Cardiac fibroblast (primary cell): Measurements from ENCODE around the gene CACNA2D4.

Experiments used
- DNase-seq, 2 donors: peaks; one replicate each; pipeline versions ENCODE4 v3.0.0 to v3.0.0-alpha.2; 2010; ENCODE audit warnings: low read depth in 2 of 2
- H3K4me3 ChIP-seq, 2 donors: replicated peaks in 1 of 2; 1 replicate in 1 of 2; 2 replicates in 1 of 2; pipeline ENCODE4 v1.5.1; 2011; ENCODE audit warnings: low read depth in 2 of 2, low read length in 2 of 2, mild to moderate bottlenecking in 2 of 2, moderate library complexity in 1 of 2
- CTCF ChIP-seq: IDR thresholded peaks from one replicate; pipeline ENCODE4 v1.5.1; 2011; ENCODE audit warnings: low read depth, mild to moderate bottlenecking, low read length, inconsistent platforms

CACNA2D4 gene

GRCh38 chr12:1811281-1811947 lies 107.0 kb downstream of the CACNA2D4 start:
- peak; percentile 33 to 36 for DNase-seq
- no peak overlapping the region for H3K4me3 ChIP-seq
- no peak for TF ChIP-seq CTCF

GRCh38 chr12:1810931-1811280 lies 107.5 kb downstream of the CACNA2D4 start:
- no peak for DNase-seq
- TF ChIP-seq CTCF = no peak
- H3K4me3 ChIP-seq = no peak overlapping the region

- peak; percentile 51 to 54 for DNase-seq
- no peak for TF ChIP-seq CTCF
- no peak overlapping the region for H3K4me3 ChIP-seq
Observed at GRCh38 chr12:1810201-1810930, 108.1 kb downstream of the CACNA2D4 start.

- no peak for DNase-seq
- H3K4me3 ChIP-seq = no peak overlapping the region
- no peak for TF ChIP-seq CTCF
Observed at GRCh38 chr12:1809591-1810190, 108.8 kb downstream of the CACNA2D4 start.

- TF ChIP-seq CTCF = no peak
- DNase-seq = no peak
- no peak overlapping the region for H3K4me3 ChIP-seq
Observed at GRCh38 chr12:1808798-1809480, 109.5 kb downstream of the CACNA2D4 start.

GRCh38 chr12:1808036-1808797 lies 110.2 kb downstream of the CACNA2D4 start:
- no peak for TF ChIP-seq CTCF
- DNase-seq = no peak
- no peak overlapping the region for H3K4me3 ChIP-seq
